Vagina (tissue), 2 donors: Measurements from ENCODE around the gene TEKT5.

Source experiments
- CTCF ChIP-seq, 3 experiments: fragments of 450-650 bp in 2 of 3; fragments of 200-600 bp in 1 of 3; sonication (generic) in 1 of 3; IDR thresholded peaks; one replicate each; pipeline ENCODE4 v1.5.1; 2017 to 2019; ENCODE audit warnings: antibody characterized with exemption in 3 of 3, mild to moderate bottlenecking in 2 of 3, moderate library complexity in 2 of 3
- POLR2A ChIP-seq, 2 donors: fragments of 450-650 bp; IDR thresholded peaks; one replicate each; pipeline ENCODE4 v1.6.1; 2017; ENCODE audit warnings: antibody characterized with exemption in 2 of 2, mild to moderate bottlenecking in 2 of 2, moderate library complexity in 2 of 2

- no peak for TF ChIP-seq CTCF (IDR thresholded peaks at IDR 0.05)
- no peak for TF ChIP-seq POLR2A (IDR thresholded peaks at IDR 0.05)
These were observed 57.2 kb downstream of the TEKT5 start for GRCh38 chr16:10637337-10638037.
